OCI-LY7 (cell line): ENCODE results near the gene PSAP. TPM values are rescaled to one million over a fixed set of nuclear protein-coding genes. Genes with fewer than 3 reads are reported as not detected.
A peak's percentile ranks its signal among the peaks of the same experiment; 100 is the strongest.

Source experiments
- BruUV-seq: library from RNA; stranded (reverse); fragments of 400-500 nt; replicated peaks from 2 replicates; lab custom pipeline; 2021; lab: Mats Ljungman, UMichigan
- CTCF ChIA-PET: fragments of 300-600 bp; sonication (Branson Sonifier 250); formaldehyde crosslinking; loops from one replicate; lab custom pipeline; 2022; ENCODE audit warnings: antibody characterized with exemption; ENCODE audit not compliant: unreplicated experiment; lab: Charles Lee
- POLR2A ChIA-PET: fragments of 300-600 bp; sonication (Branson Sonifier 250); formaldehyde crosslinking; loops from one replicate; lab custom pipeline; 2022; ENCODE audit warnings: antibody characterized with exemption; lab: Charles Lee
- DNase-seq: peaks from one replicate; pipeline ENCODE4 v3.0.0-alpha.2; 2015; ENCODE audit warnings: low spot score
- H2AFZ ChIP-seq: fragments of 200-600 bp; sonication (generic), shearing (Covaris generic); 2 replicates; pipeline ENCODE4 v1.6.1; 2014; ENCODE audit warnings: mild to moderate bottlenecking, antibody characterized with exemption, low read length, moderate library complexity
- H3K27ac ChIP-seq: fragments of 200-600 bp; sonication (generic); 2 replicates; pipeline ENCODE4 v1.5.1; 2014; ENCODE audit warnings: mixed run types, low read depth, mild to moderate bottlenecking, moderate library complexity, low read length, inconsistent platforms; ENCODE audit not compliant: poor library complexity, severe bottlenecking
- H3K36me3 ChIP-seq: fragments of 200-600 bp; sonication (generic); 2 replicates; pipeline ENCODE4 v1.6.1; 2014; ENCODE audit warnings: mild to moderate bottlenecking, antibody characterized with exemption, low read length, moderate library complexity, mixed read lengths; ENCODE audit not compliant: insufficient read depth
- H3K4me1 ChIP-seq: fragments of 200-600 bp; sonication (generic); 2 replicates; pipeline ENCODE4 v1.5.1; 2014; ENCODE audit warnings: mild to moderate bottlenecking, low read length; ENCODE audit not compliant: insufficient read depth, poor library complexity, severe bottlenecking
- H3K4me2 ChIP-seq: fragments of 200-600 bp; sonication (generic); 2 replicates; pipeline ENCODE4 v1.6.1; 2014; ENCODE audit warnings: mild to moderate bottlenecking, low read length
- H3K4me3 ChIP-seq: fragments of 200-600 bp; sonication (generic); 2 replicates; pipeline ENCODE4 v1.5.1; 2014; ENCODE audit warnings: mild to moderate bottlenecking, low read depth, low read length; ENCODE audit not compliant: poor library complexity, severe bottlenecking
- H3K79me2 ChIP-seq: fragments of 200-600 bp; sonication (generic); 2 replicates; pipeline ENCODE4 v1.6.1; 2016; ENCODE audit warnings: low read depth, mild to moderate bottlenecking, low read length, moderate library complexity, mixed read lengths; ENCODE audit not compliant: insufficient read depth
- H3K9me2 ChIP-seq: fragments of 200-600 bp; sonication (generic); 2 replicates; pipeline ENCODE4 v1.6.1; 2016; ENCODE audit warnings: mild to moderate bottlenecking, low read length, mixed read lengths; ENCODE audit not compliant: insufficient read depth
- H3K9me3 ChIP-seq: fragments of 200-600 bp; sonication (generic); 2 replicates; pipeline ENCODE4 v1.6.1; 2014; ENCODE audit warnings: mild to moderate bottlenecking, mixed run types, low read length, mixed read lengths
- H4K20me1 ChIP-seq: fragments of 200-600 bp; sonication (generic); 2 replicates; pipeline ENCODE4 v1.6.1; 2014; ENCODE audit warnings: mild to moderate bottlenecking, antibody characterized with exemption, low read length, moderate library complexity, mixed read lengths; ENCODE audit not compliant: insufficient read depth
- CTCF ChIP-seq: fragments of 200-600 bp; sonication (generic); conservative IDR thresholded peaks from 2 replicates; pipeline ENCODE4 v1.5.1; 2014; ENCODE audit warnings: mild to moderate bottlenecking, antibody characterized with exemption, low read length, moderate library complexity, mixed read lengths
- EZH2phosphoT487 ChIP-seq: fragments of 200-600 bp; sonication (generic); IDR thresholded peaks from 2 replicates; pipeline ENCODE4 v1.6.1; 2018; ENCODE audit warnings: low read depth, borderline replicate concordance, mild to moderate bottlenecking, mixed run types, antibody characterized with exemption, low read length, moderate library complexity, mixed read lengths
- intact Hi-C: fragments of 100-400 bp; cut with micrococcal nuclease; formaldehyde crosslinking; loops from one replicate; pipeline ENCODE4 v1.10.0; 2022; ENCODE audit not compliant: unreplicated experiment
- total RNA-seq, 2 experiments: library from RNA; depleted of rRNA in 1 of 2; stranded (reverse); fragments of >200 nt in 1 of 2; shearing (Covaris generic) in 1 of 2; gene quantifications; 2 replicates each; pipeline ENCODE4 v1.2.3, GENCODE V29; 2014 to 2022

Gene PSAP
- total RNA-seq, 2 experiments from 2014 or later = 163 to 200 TPM

GRCh38 chr10:71795248-71795647 lies 55.8 kb downstream of the PSAP start:
- H3K9me3 ChIP-seq = no peaks in the 10 kb centered on the region
- H3K9me2 ChIP-seq = no peaks in the 10 kb centered on the region
- no peak overlapping the region for H3K4me2 ChIP-seq
- H3K79me2 ChIP-seq = no peaks in the 10 kb centered on the region
- TF ChIP-seq EZH2phosphoT487 = no peak
- no peak for TF ChIP-seq CTCF
- peak; percentile 31 for DNase-seq
- no TSS peak for BruUV-seq
- ChIA-PET CTCF (interaction anchor here (0.6 kb wide), 1 partner anchor 232 kb away, joined by 12 read pairs; no protein-coding TSS in a partner anchor), POLR2A (no interaction called here)
- no peak overlapping the region for H3K4me3 ChIP-seq
- intact Hi-C loops = no loop called here
- no peaks in the 10 kb centered on the region for H4K20me1 ChIP-seq
- H3K4me1 ChIP-seq = peaks cover 20% of the 10 kb centered on the region
- H3K27ac ChIP-seq = no peak overlapping the region
- H3K36me3 ChIP-seq = no peaks in the 10 kb centered on the region
- H2AFZ ChIP-seq = no peak overlapping the region

DNA sequence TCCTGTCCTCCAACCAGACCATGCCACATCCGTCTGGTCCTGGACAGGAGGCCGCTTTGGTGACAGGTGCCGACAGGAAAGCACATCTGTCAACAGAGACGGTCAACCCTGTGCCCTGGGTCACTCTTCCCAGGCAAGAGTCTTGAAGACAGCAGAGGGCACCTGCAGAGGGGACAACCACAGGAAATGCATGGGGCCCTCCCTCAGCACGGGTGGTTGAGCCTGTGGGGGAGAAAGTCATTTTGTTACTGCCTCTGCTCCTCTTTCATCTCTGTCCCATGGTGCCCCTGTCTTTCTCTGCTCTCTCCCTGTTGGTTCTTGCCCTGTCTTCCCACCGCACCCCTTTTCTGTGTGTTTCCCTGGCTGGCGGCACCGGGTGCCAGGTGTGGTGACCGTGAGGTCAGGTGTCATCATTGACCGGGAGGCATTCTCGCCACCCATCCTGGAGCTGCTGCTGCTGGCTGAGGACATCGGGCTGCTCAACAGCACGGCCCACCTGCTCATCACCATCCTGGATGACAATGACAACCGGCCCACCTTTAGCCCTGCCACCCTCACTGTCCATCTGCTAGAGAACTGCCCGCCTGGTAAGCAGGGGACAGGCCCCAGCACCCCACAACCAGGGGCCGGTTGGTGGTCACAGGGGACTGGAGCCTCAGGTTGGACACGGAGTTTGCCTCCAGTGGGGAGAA lies 60.2 kb downstream of the PSAP start:
- H2AFZ ChIP-seq = peak overlapping the region; percentile 56; the same call in 1 of the 2 replicates
- TF ChIP-seq EZH2phosphoT487 (no peak), CTCF (no peak)
- H3K4me2 ChIP-seq = peak overlapping the region; percentile 66
- H3K9me2 ChIP-seq = no peaks in the 10 kb centered on the region
- POLR2A ChIA-PET = no interaction called here
- peak overlapping the region; percentile 11 for H3K4me3 ChIP-seq
- peaks cover 13% of the 10 kb centered on the region for H3K4me1 ChIP-seq
- no peaks in the 10 kb centered on the region for H4K20me1 ChIP-seq
- no peak overlapping the region for H3K27ac ChIP-seq
- H3K79me2 ChIP-seq = no peaks in the 10 kb centered on the region
- no peaks in the 10 kb centered on the region for H3K36me3 ChIP-seq
- DNase-seq = peak; percentile 68
- no peaks in the 10 kb centered on the region for H3K9me3 ChIP-seq
- no TSS peak for BruUV-seq
- intact Hi-C loops = loop anchor here (2.0 kb wide), 1 partner anchor 22 kb away; no protein-coding TSS in a partner anchor
- CTCF ChIA-PET = interaction anchor here (0.6 kb wide), 1 partner anchor 268 kb away, joined by 3 read pairs; no protein-coding TSS in a partner anchor

DNA sequence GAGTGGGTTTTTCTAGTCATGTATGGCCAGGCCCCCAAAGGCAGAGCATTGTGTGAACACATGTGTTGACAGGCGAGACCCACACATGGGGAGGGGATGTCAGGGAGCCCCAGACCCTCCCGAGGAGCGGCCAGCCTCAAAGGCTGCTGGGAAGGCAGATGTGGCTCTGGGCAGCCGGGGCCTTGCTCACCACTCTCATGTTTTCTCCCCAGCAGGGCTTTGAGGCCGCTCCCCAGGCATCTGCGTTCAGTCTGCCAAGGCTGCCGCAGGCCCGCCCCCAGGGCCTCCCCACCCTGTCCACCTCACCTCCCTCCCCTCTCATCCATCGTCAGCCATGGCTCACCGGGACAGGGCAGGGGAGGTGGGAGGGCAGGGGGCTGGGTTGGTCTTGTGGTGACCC lies 61.2 kb downstream of the PSAP start:
- intact Hi-C loops = loop anchor here (2.0 kb wide), 1 partner anchor 23 kb away; no protein-coding TSS in a partner anchor
- ChIA-PET CTCF (interaction anchor here (0.6 kb wide), 1 partner anchor 267 kb away, joined by 3 read pairs; no protein-coding TSS in a partner anchor), POLR2A (no interaction called here)
- TF ChIP-seq EZH2phosphoT487 (no peak), CTCF (no peak)
- DNase-seq = no peak
- Histone ChIP-seq H3K4me2 (no peak overlapping the region), H3K4me1 (peaks cover 13% of the 10 kb centered on the region), H3K9me3 (no peaks in the 10 kb centered on the region), H3K36me3 (no peaks in the 10 kb centered on the region), H3K9me2 (no peaks in the 10 kb centered on the region), H3K79me2 (no peaks in the 10 kb centered on the region), H3K27ac (no peak overlapping the region), H2AFZ (no peak overlapping the region), H3K4me3 (no peak overlapping the region), H4K20me1 (no peaks in the 10 kb centered on the region)
- BruUV-seq = no TSS peak
